Stomach smooth muscle (tissue), 2 donors: ENCODE data around the gene SCFD2.
"Not testable (repeated sequence)": the region's sequence is repeated elsewhere in the genome, so short reads cannot be mapped to it uniquely, and the experiment has no call there.

Source experiments
- H3K27ac ChIP-seq: one replicate; pipeline ENCODE4 v1.7.0; 2013; ENCODE audit warnings: mild to moderate bottlenecking, low read length, inconsistent platforms
- H3K27me3 ChIP-seq, 2 donors: one replicate each; pipeline ENCODE4 v1.7.0; 2013; ENCODE audit warnings: low read length in 2 of 2; ENCODE audit not compliant: insufficient read depth in 2 of 2, control insufficient read depth in 1 of 2
- H3K36me3 ChIP-seq, 2 donors: one replicate each; pipeline ENCODE4 v1.7.0; 2013; ENCODE audit warnings: low read length in 2 of 2; ENCODE audit not compliant: control insufficient read depth in 2 of 2, insufficient read depth in 2 of 2
- H3K4me1 ChIP-seq: one replicate; pipeline ENCODE4 v1.7.0; 2013; ENCODE audit warnings: low read length; ENCODE audit not compliant: control insufficient read depth, insufficient read depth
- H3K4me3 ChIP-seq, 2 donors: one replicate each; pipeline ENCODE4 v1.7.0; 2013; ENCODE audit warnings: low read length in 2 of 2
- H3K9ac ChIP-seq, 2 donors: one replicate each; pipeline ENCODE4 v1.7.0; 2013; ENCODE audit warnings: low read length in 2 of 2, mild to moderate bottlenecking in 1 of 2
- H3K9me3 ChIP-seq, 2 donors: one replicate each; pipeline ENCODE4 v1.7.0; 2013; ENCODE audit warnings: low read length in 2 of 2; ENCODE audit not compliant: control insufficient read depth in 2 of 2
- donor health status: healthy.
- donor health status: Pancreatic carcinoma.

The SCFD2 gene

DNA sequence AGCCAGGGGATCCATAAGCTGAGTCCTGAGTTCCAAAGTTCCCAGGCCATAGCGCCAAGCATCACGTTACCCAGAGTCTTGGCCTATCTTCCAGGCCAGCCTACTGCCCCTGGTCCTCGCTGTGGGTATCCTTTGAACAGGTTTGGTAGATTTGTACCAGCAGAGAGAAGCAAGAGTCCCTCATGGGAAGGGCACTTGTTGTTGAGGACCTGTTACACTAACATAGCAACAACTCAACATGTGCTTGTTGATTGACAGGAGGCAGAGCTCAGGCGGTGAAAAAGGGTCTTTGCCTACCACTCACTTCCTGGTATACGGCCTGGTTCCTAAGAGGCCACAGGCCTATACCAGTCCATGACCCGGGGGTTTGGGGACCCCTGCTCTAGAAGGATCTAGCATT, 365.3 kb downstream of the SCFD2 start:
- H3K27ac ChIP-seq = no peak overlapping the region
- peaks cover 14% of the 10 kb centered on the region for H3K4me1 ChIP-seq
- no peak overlapping the region for H3K4me3 ChIP-seq
- no peaks in the 10 kb centered on the region for H3K36me3 ChIP-seq
- H3K9me3 ChIP-seq = no peaks in the 10 kb centered on the region
- no peaks in the 10 kb centered on the region for H3K27me3 ChIP-seq
- no peak overlapping the region for H3K9ac ChIP-seq

DNA sequence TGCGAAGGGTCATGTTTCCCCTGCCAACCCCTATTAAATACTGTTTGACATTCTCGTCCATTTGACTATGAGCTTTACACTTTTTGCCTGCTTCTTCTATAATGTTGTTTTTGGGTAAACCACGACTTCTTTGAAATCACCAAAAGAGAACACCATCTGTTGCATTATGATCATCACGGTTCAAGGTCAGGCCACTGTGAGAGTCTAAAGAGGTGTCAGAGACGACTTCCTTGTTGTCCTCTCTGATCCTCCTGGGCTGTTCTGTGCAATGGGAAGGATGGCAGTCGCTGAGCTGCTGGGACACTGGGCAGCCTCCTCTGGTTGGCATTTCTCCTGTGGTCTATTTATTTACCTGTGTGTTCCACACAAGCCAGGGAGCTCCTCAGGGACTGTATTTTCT, 366.2 kb downstream of the SCFD2 start:
- H3K4me1 ChIP-seq = peaks cover 16% of the 10 kb centered on the region
- H3K27me3 ChIP-seq = no peaks in the 10 kb centered on the region
- no peak overlapping the region for H3K4me3 ChIP-seq
- H3K9me3 ChIP-seq = no peaks in the 10 kb centered on the region
- H3K27ac ChIP-seq = no peak overlapping the region
- no peak overlapping the region for H3K9ac ChIP-seq
- no peaks in the 10 kb centered on the region for H3K36me3 ChIP-seq

DNA sequence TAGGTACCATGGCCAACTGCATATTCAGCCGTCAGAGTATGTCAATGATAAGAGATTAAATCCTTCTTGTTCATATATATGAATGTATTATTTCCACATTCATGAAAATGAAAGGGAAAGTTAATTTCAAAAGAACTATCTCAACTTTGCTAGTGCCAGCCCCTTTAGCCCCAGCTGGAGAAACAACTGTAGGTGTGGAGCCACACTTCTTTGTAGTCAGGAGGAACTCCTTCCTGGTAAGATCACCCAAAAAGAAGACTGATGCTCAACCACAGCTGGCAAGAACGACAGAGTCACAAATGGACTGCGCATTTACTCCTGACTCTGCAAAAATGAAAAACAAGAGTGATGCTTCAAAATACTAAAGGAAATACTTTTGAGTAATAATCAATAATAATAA, 367.4 kb downstream of the SCFD2 start:
- Histone ChIP-seq H3K36me3 (no peaks in the 10 kb centered on the region), H3K27ac (no peak overlapping the region)

DNA sequence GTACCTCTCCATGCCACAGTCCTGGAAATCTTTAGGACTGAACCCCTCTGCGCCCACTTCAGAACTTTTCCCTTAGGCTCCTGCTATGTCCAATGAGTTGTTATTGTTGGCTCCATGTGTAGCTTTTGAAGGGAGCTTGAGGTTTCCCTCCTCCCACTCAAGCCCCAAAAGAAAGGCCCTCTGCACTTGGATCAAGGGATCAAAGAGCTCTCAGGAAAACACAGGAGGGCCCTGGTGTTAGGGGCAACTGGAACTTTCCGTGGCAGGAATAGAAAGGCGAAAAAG, 368.8 kb downstream of the SCFD2 start:
- peak overlapping the region in 1 of 2 donors; percentile 29 for H3K4me3 ChIP-seq
- H3K27me3 ChIP-seq = no peaks in the 10 kb centered on the region
- H3K9me3 ChIP-seq = no peaks in the 10 kb centered on the region
- H3K27ac ChIP-seq = peak overlapping the region; percentile 73
- H3K4me1 ChIP-seq = peaks cover 19% of the 10 kb centered on the region
- no peak overlapping the region for H3K9ac ChIP-seq
- no peaks in the 10 kb centered on the region for H3K36me3 ChIP-seq

More for the DNA sequence above, 367.4 kb downstream of the SCFD2 start:
- Histone ChIP-seq H3K4me3 (no peak overlapping the region), H3K4me1 (peaks cover 19% of the 10 kb centered on the region), H3K27me3 (no peaks in the 10 kb centered on the region), H3K9ac (no peak overlapping the region), H3K9me3 (no peaks in the 10 kb centered on the region)

DNA sequence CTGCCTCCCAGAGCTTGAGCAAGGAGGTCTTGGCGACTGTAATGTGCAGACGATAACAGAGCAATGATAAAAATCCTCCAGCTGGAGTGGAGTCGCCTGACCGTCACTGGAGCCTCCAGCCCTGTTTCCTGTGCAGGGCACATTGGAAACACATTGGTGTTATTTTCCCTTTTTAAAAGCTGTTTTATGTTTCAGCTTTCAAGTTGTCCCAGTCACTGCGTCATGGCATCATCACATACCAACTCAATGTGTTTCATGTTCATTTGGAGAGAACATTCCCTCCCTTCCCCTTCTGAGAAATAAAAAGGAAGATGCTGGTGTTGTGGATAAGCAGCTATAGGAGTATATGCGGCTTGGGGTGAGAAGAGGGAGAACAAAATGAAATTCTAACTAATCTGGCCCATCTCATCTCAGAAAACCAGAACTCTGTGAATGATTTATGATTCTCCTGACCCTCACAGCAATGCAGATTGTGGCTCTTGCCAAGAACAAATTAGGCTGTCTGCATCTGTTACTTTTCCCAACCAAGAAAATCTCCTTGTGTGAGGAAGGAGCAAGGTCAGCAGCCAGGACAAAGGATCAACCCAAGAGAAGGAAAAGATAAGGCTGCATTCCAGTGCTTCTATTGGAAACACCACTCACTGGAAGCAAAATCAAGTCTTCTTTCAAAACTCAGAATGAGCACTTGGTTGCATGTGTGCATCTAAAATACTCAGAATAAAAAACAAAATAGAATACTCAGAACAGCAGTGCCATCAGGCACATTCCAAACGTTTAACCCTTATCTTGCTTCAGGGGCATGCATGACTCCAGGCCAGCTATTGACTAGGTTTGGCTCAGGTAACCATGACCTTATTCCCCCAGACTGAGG, 369.4 kb downstream of the SCFD2 start:
- no peaks in the 10 kb centered on the region for H3K9me3 ChIP-seq
- peak overlapping the region; percentile 73 for H3K27ac ChIP-seq
- peaks cover 19% of the 10 kb centered on the region for H3K4me1 ChIP-seq
- no peaks in the 10 kb centered on the region for H3K36me3 ChIP-seq
- H3K4me3 ChIP-seq = peak overlapping the region in 1 of 2 donors; percentile 29
- H3K9ac ChIP-seq = no peak overlapping the region
- no peaks in the 10 kb centered on the region for H3K27me3 ChIP-seq

DNA sequence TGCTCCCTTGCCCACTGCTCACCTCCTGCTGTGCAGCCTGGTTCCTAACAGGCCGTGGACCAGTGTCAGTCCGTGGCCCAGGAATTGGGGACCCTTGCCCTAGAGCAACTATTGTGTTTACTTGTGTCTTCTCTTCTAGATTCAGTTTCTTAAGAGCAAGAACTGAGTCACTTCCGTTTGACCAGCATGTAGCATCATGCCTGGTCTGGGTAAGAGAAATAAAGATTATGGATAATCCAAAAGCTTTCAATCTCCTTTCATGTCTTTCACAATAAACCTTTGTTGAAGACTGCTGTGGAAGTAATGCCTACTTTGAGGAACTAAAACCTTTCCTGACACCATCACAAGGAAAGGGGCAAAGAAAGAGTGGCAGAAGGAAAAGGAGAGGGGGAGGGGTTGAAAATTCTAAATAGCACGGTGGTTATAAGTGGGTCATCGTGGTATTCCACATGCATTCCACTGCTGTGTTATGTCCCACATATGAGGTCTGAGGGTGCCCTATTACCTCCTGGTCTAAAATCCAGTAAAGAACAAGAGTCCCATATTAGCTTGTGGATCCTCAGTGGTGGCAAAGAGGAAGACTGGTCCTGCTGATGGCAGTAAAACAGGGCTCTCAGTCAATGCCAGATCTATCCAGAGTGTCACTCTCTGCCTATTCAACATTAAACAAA, 370.4 kb downstream of the SCFD2 start:
- Histone ChIP-seq H3K4me1 (peaks cover 21% of the 10 kb centered on the region), H3K4me3 (no peak overlapping the region), H3K36me3 (no peaks in the 10 kb centered on the region), H3K9me3 (no peaks in the 10 kb centered on the region), H3K9ac (peak overlapping the region in 1 of 2 donors; percentile 5), H3K27me3 (no peaks in the 10 kb centered on the region), H3K27ac (peak overlapping the region; percentile 73)

DNA sequence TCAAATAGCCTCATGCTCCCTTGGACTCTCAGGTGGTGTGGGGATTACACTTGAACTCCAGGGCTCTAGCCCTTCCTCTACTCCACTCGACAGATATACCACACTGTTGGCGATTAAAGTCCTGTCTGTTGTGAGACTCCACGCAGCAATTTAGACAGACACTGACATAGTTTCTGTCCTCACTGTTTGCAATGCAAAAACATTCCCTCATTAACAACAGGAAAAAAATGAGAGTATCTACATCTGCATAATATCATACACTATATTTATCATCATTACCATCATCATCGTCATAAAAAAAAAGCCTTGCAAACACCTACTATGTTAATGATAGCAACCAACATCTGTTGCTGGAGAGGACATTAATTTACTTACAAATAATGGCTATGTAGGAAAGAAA, 371.3 kb downstream of the SCFD2 start:
- no peak overlapping the region for H3K4me3 ChIP-seq
- H3K27ac ChIP-seq = peak overlapping the region; percentile 46
- H3K4me1 ChIP-seq = peaks cover 21% of the 10 kb centered on the region

DNA sequence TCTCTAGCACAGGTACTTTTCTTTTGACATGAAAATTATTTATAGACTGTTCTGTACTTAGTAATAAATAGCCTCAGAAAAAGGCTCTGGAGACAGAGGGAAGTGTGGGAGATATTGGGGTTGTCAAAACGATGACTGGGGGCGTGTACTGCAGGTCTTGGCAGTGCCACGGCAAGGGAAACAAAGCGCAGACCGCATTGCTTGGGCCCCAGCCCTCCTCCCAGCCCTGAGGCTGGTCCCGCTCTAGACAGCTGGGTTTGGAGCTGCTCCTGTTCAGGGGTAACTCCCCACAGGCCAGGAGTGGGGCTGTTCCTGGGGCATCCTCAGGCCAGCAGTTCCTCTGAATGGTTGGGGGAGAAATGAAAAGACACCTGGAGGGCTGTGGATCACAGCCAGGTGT, 372.1 kb downstream of the SCFD2 start:
- Histone ChIP-seq H3K9me3 (no peaks in the 10 kb centered on the region), H3K36me3 (no peaks in the 10 kb centered on the region), H3K4me3 (no peak overlapping the region), H3K9ac (no peak overlapping the region), H3K27ac (peak overlapping the region; percentile 46), H3K4me1 (peaks cover 21% of the 10 kb centered on the region), H3K27me3 (no peaks in the 10 kb centered on the region)

More for the DNA sequence above, 371.3 kb downstream of the SCFD2 start:
- Histone ChIP-seq H3K9ac (no peak overlapping the region), H3K36me3 (no peaks in the 10 kb centered on the region), H3K27me3 (no peaks in the 10 kb centered on the region), H3K9me3 (no peaks in the 10 kb centered on the region)

DNA sequence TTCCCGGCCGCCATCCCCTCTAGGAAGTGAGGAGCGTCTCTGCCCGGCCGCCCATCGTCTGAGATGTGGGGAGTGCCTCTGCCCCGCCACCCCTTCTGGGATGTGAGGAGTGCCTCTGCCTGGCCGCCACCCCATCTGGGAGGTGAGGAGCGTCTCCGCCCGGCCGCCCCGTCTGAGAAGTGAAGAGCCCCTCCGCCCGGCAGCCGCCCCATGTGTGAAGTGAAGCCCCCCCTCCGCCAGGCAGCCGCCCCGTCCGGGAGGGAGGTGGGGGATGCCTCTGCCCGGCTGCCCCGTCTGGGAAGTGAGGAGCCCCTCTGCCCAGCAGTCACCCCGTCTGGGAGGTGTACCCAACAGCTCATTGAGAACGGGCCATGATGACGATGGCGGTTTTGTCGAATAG, 373.3 kb downstream of the SCFD2 start:
- not testable (repeated sequence) for H3K36me3 ChIP-seq, H3K27me3 ChIP-seq, H3K9me3 ChIP-seq, H3K4me3 ChIP-seq, H3K9ac ChIP-seq, H3K27ac ChIP-seq
- H3K4me1 ChIP-seq = peaks cover 20% of the 10 kb centered on the region

DNA sequence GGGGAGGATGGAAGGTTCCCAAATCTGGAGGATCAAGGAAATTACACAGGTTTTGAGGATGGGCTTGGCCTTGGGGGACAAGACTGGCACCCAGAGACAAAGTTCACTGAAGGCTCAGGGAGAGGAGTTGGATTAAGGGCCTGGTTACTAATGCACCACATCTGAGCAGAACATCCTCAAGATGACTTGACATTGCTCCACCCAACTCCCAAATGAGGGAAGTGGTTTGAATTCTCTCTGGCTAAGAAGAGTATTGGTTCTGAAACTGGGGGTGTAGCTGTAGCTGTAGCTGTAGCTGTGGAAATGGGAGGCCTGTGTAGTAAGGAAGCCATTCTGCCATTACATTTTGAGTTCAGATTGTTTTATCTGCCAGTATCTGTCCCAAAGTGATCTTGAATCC, 374.4 kb downstream of the SCFD2 start:
- Histone ChIP-seq H3K9me3 (no peaks in the 10 kb centered on the region), H3K4me3 (no peak overlapping the region), H3K27me3 (no peaks in the 10 kb centered on the region), H3K4me1 (peaks cover 10% of the 10 kb centered on the region), H3K36me3 (no peaks in the 10 kb centered on the region), H3K27ac (no peak overlapping the region), H3K9ac (no peak overlapping the region)

DNA sequence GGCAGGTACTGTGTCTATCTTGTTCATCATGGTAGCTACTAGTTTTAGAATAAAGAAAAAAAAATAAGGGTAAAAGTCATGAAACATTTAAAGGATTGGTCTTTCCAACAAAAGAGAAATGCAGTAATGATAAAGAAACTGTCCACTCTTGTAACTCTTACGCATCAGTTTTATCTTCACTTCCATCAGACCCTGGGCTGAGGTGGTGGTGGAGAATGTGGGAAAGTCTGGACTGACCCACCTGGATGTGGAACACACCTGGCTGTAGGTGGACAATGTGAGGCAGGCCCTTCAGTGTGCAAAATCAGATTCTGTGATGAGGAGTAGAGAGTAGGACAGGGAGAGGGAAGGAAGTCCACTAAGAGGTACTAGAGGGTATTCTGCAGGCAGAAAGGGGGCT, 375.2 kb downstream of the SCFD2 start:
- Histone ChIP-seq H3K27me3 (no peaks in the 10 kb centered on the region), H3K9me3 (no peaks in the 10 kb centered on the region), H3K4me3 (no peak overlapping the region), H3K9ac (no peak overlapping the region), H3K4me1 (peaks cover 8% of the 10 kb centered on the region), H3K36me3 (no peaks in the 10 kb centered on the region), H3K27ac (no peak overlapping the region)
